CD1c-positive myeloid dendritic cell (primary cell): ENCODE results near the gene PLA2G6.
A peak's percentile ranks its signal among the peaks of the same experiment; 100 is the strongest.
"Not testable (repeated sequence)": the region's sequence is repeated elsewhere in the genome, so short reads cannot be mapped to it uniquely, and the experiment has no call there.

ENCODE experiments used
- DNase-seq: peaks from one replicate; pipeline ENCODE4 v3.0.0-alpha.2; 2016; ENCODE audit errors: extremely low spot score

PLA2G6 gene

DNA sequence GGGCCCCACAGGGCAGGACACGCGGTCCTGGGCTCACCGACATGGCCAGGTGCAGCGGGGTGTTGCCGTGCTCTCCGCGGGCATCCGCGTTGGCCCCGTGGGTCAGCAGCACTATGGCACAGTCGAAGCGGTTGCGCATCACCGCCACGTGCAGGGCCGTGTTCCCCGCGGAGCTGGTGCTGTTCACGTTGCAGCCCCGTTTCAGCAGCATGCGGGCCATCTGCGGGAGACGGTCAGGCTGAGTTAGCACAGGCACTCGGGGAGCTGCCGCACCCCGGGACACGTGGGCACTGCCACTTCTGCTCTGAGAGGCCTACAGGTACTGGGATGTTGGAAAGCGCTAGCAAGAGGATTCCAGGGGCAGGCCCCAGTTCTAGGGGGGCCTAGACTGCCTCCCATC, 48.8 kb downstream of the PLA2G6 start:
- DNase-seq, result no peak

DNA sequence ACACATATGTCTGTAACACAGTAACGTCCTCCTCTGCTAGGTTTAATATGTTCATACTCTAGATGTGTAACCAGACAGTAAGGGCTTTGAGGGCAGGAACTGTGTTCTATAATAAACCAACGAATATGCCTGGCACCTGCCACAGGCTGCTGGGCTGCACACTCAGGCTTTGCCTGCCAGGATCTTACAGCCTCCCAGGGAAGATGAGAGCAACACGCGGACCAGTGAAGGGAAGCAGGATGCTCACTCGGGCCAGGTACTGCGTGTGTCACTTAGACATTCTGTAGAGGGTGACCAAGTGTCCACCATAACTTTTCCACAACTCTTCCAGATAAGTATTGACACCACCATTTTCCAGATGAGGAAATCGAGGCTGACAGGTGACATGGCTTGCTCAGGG, 49.5 kb downstream of the PLA2G6 start:
- DNase-seq, result no peak

GRCh38 chr22:38131399-38131798, 50.2 kb downstream of the PLA2G6 start:
- no peak for DNase-seq

DNA sequence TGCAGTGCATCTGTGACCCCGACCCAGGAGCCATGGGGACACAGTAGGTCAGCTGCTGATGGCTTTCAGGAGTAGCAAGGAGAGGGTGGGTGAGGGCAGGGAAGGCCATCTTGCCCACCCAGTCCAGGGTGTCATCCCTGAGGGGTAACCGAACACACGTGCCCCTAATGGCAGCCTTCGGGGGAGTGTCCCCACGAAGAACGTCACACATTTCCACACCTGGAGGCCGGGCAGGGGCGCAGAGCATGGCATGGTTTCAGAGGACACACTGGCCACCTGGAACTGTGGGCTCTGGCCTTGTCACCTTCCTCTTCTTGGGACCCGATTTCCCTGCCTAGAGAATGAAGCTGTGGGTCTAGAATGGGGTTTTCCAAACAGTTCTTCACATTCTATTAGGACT, 51.8 kb downstream of the PLA2G6 start:
- DNase-seq, result no peak

- DNase-seq, result no peak
These were observed 52.6 kb downstream of the PLA2G6 start for GRCh38 chr22:38129021-38129420.

DNA sequence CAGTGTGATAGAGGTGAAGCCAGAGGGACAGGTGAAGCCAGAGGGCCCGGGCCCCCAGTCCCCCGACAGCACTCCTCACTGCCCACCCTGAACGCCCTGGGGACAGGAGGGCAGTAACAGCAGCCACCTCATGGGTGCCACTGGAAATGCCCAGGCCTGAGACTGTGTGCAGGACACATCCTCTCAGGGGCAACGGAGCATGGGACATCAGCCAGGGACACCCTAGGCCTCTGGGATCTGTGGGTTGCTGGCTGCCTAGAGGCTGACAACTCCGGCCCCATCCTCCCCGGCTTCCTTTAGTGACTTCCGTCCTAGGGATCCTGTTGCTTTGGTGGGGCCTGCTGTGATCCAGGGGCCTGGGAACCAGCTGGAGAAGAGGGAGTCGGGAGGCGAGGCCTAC, 53.8 kb downstream of the PLA2G6 start:
- DNase-seq, result no peak

DNA sequence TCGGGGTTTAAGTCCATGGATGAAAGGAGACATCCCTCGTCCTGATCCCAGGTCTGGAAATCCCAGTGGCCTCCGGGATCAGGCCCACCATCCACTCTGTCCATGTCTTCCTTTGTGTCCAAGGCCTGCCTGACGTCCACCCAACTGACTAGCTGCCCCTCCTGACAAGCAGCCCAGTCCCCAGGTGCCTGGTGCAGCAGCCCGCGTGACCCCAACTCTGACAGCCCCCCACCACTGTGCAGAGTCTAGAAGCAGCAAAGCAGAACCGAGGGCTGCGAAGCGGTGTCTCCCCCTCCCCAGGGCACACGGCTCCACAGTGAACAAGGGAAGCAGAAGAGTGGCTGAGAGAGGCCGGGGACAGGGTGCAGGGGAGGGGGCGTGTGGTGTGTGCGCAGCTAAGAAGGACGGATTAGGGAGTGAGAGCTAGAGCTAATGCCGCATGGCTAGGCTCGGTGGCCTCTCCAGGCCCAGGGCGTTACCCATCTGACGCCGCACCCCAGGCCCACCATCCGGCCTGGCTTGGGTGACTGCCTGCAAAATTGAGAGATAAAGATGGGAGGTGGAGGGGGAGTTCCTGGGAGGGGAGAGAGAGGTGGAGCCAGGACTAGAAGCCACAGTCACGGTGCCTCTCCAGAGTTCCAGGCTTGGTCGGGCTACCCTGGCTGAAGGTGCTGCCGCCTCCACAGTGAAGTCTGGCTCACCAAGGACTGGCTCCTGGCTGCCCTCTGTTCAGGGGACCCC, 54.5 kb downstream of the PLA2G6 start:
- DNase-seq, result no peak

- DNase-seq, result no peak
These were observed 55.9 kb downstream of the PLA2G6 start for GRCh38 chr22:38125751-38126201.

GRCh38 chr22:38125038-38125610, 56.5 kb downstream of the PLA2G6 start:
- DNase-seq, result no peak

- no peak for DNase-seq
These were observed 57.2 kb downstream of the PLA2G6 start for GRCh38 chr22:38124236-38124974.

- DNase-seq, result no peak
These were observed 59.0 kb downstream of the PLA2G6 start for GRCh38 chr22:38122616-38123015.

GRCh38 chr22:38120359-38121110, 61.1 kb downstream of the PLA2G6 start:
- DNase-seq, result no peak

DNA sequence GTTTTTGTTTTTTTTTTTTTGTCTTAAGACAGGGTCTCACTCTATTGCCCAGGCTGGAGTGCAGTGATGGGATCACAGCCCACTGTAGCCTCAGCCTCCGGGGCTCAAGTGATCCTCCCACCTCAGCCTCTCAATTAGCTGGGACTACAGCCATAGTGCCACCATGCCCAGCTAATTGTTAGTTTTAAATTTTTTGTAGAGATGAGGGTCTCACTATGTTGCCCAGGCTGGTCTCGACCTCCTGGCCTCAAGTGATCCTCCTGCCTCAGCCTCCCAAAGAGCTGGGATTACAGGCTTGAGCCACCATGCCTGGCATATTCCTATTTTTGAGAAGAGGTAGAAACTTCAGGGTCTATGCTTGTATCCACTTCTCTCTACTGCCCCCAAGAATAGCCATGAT, 62.9 kb downstream of the PLA2G6 start:
- DNase-seq, result not testable (repeated sequence)

- no peak for DNase-seq
These were observed 63.4 kb downstream of the PLA2G6 start for GRCh38 chr22:38118182-38118581.

DNA sequence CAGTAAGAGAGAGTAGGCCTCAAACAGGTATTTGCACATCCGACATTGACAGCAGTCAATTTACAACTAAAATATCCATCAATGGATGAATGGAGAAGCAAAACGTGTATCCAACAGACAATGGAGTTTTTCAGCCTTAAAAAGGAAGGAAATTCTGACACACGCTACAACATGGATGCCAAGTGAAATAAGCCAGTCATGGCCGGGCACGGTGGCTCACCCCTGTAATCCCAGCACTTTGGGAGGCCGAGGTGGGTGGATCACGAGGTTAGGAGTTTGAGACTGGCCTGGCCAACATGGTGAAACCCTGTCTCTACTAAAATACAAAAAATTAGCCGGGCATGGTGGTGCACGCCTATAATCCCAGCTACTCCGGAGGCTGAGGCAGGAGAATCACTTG, 64.1 kb downstream of the PLA2G6 start:
- DNase-seq, result not testable (repeated sequence)

DNA sequence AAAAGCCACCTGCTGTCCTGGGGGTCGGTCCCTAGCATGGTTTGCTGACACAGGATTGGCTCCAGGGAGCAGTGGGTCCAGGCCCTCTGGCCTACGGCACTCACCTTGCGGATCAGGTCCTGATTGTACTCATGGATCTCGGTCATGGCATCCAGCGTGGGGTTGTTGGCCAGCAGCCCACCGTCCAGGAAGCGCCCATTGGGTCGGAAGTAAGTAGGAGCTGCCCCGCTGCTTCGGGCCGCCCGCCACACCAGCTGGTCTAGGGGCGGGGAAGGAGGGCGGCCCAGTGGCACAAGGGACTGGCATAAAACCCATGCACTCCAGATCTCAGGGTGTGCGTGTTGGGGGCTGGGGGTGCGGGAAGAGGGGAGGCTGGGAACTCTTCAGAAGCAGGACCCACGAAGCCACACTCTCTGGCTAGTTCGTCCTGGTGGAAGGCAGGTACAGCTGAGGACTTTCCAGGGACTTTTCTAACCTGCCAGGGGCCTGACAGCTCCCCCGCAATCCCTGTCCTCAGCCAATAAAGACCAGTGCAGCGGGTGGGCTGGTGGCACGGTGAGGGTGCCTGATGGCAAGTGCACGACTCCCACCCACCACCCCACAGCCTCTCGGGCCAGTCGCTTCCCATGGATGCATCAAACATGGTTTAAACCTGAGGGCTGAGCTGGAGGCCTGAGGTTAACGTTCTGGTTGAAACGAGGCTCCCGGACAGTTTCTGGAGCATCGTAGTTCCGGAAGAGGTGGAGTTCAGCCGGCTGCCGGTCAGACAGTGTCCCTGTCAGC, 66.0 kb downstream of the PLA2G6 start:
- no peak for DNase-seq

GRCh38 chr22:38114484-38115398, 66.9 kb downstream of the PLA2G6 start:
- DNase-seq, result peak; percentile 87

GRCh38 chr22:38112381-38112780, 69.2 kb downstream of the PLA2G6 start:
- DNase-seq, result no peak

DNA sequence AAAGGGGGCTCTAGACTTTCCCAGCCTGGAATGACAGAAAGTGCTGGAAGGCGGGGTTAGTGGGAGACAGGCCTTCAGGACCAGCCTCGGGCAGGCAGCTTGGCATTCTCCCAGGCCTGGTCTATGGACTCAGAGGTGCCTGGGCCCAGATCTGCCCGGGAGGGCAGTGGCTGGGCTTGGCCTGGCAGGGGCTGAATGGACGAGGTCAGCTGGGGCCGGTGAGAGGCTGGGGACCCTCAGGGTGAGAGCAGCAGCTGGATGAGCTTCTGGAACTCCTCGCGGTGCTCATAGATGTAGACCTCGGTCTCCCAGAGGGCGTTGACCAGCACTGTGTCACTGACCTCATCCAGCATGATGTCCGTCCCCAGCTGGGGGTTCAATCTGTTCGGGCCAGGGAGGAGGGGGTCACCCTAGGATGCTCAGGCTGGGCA, 69.7 kb downstream of the PLA2G6 start:
- no peak for DNase-seq
